HG02981 (cell line): ENCODE measurements around the gene RASL10A.
"Not testable (repeated sequence)": the region's sequence is repeated elsewhere in the genome, so short reads cannot be mapped to it uniquely, and the experiment has no call there.

Source experiments
- ATAC-seq: cut with Tn5 transposase; IDR thresholded peaks from one replicate; pipeline ENCODE4 v1.9.1; 2021; ENCODE audit warnings: mild to moderate bottlenecking, moderate library complexity; ENCODE audit not compliant: unreplicated experiment

RASL10A gene

GRCh38 chr22:29315286-29316140 is at the start of gene RASL10A:
Gene RASL10A (minus strand): TSS chr22:29315697. CDS start chr22:29315246, 451 bp downstream.
- ATAC-seq = no peak

- no peak for ATAC-seq
These were observed 44.0 kb upstream of the RASL10A start for GRCh38 chr22:29359469-29359868.

GRCh38 chr22:29357193-29357890 is 41.8 kb upstream of the RASL10A start:
- ATAC-seq = not testable (repeated sequence)

- ATAC-seq = no peak
These were observed 38.4 kb upstream of the RASL10A start for GRCh38 chr22:29353860-29354259.

- no peak for ATAC-seq
These were observed 37.8 kb upstream of the RASL10A start for GRCh38 chr22:29353286-29353685.

GRCh38 chr22:29352778-29353177 is 37.3 kb upstream of the RASL10A start:
- ATAC-seq = no peak

- no peak for ATAC-seq
These were observed 36.4 kb upstream of the RASL10A start for GRCh38 chr22:29351891-29352290.

GRCh38 chr22:29351042-29351441 is 35.5 kb upstream of the RASL10A start:
- no peak for ATAC-seq

GRCh38 chr22:29348956-29349355 is 33.5 kb upstream of the RASL10A start:
- ATAC-seq = no peak

- no peak for ATAC-seq
These were observed 32.5 kb upstream of the RASL10A start for GRCh38 chr22:29348041-29348440.

- no peak for ATAC-seq
These were observed 31.2 kb upstream of the RASL10A start for GRCh38 chr22:29346659-29347058.

- ATAC-seq = no peak
These were observed 30.4 kb upstream of the RASL10A start for GRCh38 chr22:29345932-29346331.

GRCh38 chr22:29344889-29345288 is 29.4 kb upstream of the RASL10A start:
- not testable (repeated sequence) for ATAC-seq

- no peak for ATAC-seq
These were observed 28.6 kb upstream of the RASL10A start for GRCh38 chr22:29344137-29344536.

- no peak for ATAC-seq
These were observed 27.9 kb upstream of the RASL10A start for GRCh38 chr22:29343313-29343805.

GRCh38 chr22:29342577-29343312 is 27.2 kb upstream of the RASL10A start:
- ATAC-seq = no peak

GRCh38 chr22:29342177-29342576 is 26.7 kb upstream of the RASL10A start:
- ATAC-seq = no peak

- ATAC-seq = no peak
These were observed 26.3 kb upstream of the RASL10A start for GRCh38 chr22:29341849-29342127.

- no peak for ATAC-seq
These were observed 25.8 kb upstream of the RASL10A start for GRCh38 chr22:29341056-29341848.

- ATAC-seq = no peak
These were observed 25.1 kb upstream of the RASL10A start for GRCh38 chr22:29340566-29340965.
